Measurements from ENCODE around the gene GLIS1.

GLIS1 gene

DNA sequence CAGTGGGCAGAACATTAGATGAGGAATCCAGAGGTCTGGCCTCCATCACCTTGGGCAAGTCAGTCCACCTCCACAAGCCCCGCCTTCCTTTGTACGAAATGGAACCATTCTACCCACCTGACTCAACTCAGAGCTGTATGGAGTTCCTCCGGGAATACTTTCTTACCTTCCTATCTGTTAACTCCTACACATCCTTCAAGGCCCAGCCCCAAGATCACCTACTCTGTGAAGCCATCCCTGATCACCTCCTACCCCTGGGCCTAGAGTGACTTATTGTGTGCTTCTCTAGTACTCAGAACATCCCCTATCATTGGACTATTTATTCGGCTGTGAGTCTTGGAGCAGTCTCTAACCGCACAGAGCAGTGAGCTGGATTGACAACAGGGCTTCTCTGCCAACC, 66.7 kb downstream of the GLIS1 start:
- no peak for DNase-seq

DNA sequence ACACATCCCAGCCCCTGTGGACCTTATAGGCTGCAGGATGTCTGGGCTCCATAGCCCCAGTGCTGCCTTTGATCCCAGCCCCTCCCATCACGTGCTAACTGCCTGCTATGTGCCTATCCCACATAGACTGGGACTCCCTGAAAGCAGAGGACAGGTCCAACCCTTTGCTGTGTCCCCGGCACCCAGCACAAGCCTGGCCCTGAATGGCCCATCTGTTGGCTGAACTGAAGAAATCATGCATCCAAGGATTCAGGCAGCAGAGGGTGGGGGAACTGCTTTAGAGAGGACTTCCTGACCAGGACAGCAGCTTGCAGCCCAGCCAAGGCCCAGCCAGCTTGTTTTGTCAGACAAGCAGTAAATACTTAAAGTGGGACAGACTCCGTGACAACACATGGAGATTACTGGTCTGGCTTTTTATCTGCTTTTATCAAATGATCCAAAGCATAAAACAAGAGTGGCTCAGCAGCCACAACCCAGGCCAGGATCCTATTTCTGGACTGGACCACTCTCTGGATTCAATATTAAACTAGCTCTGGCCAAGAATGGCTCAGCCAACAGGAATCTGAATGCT, 69.3 kb downstream of the GLIS1 start:
- no peak for DNase-seq

DNA sequence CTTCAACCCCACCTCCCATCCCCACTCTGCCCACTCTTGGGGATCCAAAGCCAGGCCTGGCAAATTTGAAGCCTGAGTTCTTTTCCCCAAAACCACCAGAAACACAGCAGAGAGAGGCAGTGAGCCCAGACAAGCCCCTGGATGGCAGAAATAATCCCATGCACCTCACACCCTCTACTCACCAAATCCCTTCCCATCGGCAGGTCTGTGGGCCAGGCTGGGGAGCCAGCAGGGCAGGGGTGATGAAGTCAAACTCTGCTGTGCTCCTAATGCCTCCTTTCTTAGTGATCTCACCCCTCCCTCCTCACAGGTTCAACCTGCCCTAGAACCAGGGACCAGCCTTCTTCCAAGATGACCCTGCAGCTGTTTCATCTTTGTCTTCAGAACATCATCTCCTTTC, 72.4 kb downstream of the GLIS1 start:
- DNase-seq: no peak

DNA sequence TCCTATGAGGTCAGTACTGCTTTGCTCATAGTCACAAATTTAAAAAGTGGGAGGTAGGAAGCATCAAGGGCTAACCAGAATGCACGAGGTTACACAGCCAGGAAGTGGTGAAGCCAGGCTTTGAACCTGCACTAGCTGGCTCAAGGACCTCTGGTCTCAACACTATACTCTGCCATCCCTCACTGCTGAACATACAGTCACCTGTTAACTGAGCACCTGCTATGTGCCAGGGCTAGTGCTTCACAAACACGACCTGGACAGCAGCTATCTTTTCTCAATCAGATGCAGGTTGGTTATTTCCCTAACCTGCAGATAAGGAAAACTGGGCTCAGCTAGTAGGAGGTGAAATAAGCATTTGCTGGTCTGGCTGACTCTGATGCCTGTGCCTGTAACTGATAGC, 73.0 kb downstream of the GLIS1 start:
- no peak for DNase-seq

DNA sequence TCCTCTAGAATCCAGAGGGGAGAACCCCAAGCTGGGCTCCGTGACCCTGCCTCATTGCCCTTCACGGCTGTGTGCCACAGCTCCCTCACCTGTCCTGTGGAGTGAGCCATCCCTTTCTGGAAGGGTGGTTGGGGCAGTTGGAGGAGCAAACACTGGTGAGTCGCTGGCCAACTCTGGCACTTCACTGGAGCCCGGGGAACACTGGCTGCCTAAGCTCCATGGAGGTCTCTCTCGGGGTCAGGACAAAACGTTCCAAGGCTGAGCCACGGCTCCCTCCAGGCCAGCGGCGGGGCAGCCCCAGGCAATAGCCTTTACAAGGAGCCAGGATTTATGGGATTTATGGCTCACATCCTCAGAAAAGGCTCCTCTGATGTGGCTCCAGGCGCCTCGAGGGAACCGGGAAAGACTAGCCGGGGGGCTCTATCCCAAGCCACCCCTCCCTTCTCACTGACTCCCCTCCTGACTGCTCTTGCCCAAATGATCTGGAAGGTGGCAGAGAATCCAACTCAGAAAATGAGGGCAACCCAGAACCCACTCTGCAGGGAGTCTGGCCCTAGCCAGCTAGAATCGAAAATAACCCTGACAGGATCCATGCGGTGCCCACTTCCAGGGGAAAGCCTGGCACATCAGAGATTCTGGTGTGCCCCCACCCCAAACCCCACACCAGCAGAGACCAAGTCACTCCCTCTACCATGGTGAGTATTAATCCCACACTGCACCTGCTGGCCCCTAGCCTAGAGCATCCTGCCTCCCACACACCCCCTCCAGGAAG, 75.2 kb downstream of the GLIS1 start:
- no peak for DNase-seq

DNA sequence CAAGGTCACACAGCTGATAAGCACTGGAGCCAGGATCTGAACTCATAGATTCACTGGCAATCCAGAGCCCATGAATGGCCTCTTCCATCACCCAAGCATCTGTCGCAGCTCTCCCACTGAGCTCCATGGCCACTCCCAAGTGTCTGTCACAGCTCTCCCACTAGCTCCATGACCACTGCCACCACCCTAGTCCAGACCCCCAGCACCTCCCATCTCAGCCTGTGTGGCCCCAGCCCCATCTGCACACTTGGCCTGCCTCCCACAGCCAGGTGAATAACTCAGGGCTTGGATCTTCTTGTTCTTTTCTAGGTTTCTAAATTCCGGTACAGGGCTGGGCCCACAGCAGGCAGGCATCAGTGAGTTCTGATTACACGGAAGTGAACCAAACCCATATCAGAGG, 76.0 kb downstream of the GLIS1 start:
- no peak for DNase-seq

DNA sequence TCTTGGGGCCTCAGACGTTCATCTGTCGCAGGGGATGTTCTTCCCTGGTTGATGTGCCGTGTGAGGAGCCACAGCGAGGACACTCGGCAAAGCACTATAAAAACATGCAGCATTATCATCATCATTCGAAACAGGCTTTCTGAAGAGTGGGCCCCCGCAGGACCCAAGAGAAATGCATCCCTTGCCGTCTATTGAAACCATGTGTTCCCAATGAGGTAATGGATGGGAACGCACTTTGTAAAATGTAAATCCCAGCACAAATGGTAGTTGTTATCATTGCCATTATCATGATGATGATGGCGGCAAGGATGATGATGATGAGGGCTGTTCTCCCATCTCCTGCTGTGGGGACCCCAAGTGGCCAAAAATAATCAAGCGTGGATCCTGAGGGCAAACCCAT, 76.8 kb downstream of the GLIS1 start:
- DNase-seq: no peak

DNA sequence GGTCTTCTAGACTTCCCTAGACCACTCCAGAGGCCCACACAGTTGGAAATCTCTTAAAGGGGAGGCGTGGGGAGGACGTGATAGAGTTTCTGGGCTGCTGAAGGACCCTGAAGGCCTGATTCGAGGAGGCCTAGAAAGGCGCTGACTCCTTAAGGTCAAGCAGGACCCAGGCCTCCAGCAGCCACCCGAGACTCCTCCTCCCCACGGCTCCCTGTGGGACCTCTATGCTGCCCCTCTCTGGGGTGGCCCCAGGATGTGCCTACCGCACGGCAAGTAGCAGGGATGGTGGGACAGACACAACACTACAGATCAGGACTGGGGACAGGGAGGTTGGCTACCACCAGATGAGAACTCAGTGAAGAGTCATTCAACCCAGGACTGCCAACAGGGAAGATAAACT, 77.5 kb downstream of the GLIS1 start:
- DNase-seq: no peak

DNA sequence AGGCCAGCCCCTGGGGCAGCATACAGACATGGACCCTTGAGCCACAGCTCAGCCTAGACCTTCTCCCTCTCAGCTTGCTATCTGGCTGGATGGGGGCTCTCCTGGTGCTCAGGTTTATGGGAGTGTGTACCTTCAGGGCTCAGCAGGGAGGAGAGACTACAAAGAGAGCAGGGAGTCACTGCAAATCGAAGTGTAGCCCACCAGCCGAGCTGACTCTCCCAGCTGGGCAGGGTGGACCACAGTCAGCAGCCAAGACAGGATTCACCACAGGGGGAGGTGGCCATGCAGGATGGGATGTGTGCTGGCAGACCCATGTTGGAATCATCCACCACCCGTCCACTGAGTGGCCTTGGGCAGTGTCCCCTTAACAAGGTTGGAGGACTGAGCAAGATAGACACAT, 78.3 kb downstream of the GLIS1 start:
- no peak for DNase-seq

DNA sequence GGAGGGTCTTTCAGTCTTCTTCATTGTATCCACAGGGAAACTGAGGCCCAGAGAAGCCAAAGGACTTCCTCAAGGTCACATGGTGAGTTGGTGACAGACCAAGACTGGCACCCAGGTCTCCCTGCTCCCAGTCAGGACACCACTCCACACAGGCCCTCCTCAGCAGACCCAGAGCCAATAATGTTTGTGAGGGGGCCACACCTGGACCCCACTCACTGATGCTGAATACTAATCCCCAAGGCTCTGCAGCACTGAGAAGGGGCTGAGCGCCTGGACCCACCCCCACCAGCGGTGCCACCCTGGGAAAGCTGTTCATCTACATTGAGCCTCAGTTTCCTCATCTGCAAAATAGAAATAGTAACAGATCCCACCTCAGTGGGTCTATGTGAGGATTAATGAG, 79.5 kb downstream of the GLIS1 start:
- DNase-seq: no peak

DNA sequence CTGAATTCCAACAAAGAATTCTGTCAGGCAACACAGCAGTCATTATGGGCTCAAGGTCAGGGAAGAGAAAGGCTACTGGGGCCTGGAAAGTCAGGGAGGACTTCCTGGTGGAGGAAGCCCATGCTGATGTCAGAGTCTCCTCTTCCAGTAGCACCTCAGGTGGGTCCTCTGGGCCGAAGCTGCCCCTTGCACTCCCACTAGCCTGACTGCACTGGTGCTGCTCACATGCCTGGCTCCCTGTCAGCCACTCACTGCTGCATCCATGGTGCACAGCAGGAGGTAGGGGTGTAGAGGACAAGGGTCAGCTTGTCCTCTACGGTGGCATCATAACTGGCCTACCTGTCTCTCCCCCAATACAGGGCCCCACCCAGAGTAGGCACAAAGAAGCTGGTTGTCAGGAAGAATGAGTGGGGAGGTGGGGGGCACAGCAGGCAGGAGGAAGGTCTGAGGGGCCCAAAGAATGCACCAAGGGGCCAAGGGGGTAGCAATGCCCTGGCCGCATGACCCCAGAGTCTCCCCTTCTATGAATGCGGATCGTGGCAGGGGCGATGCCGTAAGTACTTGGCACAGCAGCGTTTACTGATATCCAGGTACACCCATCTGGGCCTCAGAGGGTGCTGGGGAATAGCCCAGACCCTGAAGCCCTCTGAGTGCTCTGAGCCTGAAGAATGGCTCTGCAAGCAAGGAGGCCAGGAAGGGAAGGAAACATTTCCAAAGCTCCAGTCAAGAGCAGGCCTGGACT, 80.3 kb downstream of the GLIS1 start:
- no peak for DNase-seq

DNA sequence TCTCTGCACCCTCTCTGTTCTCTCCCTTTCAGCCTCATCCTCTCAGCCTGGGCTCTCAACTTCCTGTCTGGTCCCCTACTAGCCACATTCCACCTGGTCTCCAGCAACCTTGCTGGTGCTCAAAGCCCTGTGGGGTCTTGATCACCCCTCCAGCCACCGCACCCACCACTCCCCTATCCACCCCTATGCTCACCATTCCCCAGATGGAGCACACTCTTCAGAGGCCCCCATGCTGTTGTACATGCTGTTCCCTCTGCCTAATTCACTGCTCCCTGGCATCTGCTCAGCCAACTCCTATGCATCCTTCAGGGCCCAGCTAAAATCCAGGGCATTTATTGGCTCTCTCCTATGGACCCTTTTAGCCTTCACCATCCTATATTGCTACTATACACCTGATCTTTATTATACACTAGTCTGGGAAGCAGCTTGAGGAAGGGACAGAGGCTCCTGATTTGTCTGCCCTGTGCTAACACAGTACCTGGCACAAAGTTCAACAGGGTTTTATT, 81.0 kb downstream of the GLIS1 start:
- no peak for DNase-seq

DNA sequence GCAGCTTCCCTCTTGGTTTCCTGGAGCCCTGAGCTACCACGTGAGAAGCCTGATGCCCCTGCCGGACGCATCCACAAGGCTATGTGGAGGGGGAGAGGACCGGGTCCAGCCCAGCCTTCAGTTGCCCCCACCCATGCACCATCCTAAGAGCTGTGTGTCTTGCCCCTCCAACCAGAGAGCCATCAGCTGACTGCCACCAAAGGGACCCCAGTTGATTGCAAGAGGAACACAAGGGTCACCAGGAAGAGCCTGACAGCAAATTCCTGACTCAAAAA, 81.5 kb downstream of the GLIS1 start:
- no peak for DNase-seq

DNA sequence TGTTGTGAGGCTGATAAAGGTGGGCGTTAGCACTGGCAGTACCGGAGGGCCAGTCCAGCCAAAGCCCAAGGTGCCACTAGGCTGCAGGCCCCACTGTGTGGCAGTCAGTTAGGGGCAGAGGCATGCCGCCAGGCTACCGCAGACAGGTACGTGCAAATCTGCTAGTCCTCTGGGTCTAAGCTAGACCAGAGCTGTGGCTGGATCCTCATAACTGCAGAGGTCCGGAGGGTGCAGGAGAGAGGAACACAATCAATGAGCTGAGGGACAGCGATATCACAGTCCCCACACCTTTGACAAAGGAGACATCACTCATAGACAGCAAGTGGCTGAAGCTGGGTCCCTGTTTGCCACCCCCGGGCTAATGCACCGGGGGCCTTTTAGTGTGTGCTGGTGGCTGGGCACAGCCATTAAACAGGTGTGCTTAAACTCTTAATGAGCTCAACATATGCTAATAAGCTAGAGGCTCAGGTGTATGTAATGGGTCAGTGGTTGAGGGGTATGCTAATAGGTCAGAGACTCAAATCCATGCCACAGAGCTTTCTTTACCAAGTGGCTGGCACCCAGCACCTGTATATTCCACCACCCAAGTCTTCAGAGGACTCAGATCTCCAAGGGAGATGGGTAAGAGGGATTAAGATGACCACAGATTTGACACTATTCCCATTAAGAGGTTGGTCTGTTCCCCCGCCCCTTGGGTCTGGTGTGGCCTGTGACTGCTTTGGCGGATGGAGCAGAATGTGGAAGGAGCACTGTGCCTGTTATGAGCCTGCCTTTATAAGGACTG, 82.0 kb downstream of the GLIS1 start:
- DNase-seq: no peak

DNA sequence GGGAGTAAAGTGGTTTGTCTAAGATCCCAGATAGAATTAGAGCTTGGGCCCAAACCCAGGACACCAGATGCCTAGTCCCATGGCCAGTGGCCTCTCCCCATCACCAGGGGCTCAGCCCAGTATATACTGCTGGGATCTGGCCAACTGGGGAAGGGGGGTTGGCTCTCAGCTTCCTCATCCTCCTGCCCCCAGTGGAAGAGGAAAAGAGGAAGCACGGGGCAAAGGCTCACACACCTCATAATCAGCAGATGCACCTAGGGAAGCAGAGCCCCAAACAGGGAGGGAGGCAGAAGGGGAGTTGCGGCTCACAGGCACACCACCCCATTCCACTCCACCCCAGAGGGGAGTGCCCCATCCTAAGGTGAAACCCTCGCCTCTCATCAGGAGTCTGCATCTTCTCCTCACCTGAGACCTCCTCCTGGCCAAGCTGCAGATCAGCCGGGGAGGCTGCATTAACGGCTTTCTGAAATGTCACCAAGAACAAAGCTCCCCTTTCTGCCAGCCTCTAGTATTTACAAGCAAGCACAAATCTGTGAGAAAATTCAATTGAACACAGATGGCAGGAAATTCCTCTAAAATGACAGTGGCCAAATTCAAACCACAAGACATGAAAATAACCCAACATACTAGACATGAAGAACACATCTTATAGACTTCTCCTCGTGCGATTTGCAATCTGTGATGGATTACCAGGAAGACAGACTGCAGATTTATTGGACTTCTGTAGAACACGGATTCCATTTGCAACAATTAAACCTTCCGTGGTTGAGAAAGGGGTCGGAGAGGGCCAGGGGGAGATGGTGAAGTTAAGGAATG, 82.8 kb downstream of the GLIS1 start:
- no peak for DNase-seq

DNA sequence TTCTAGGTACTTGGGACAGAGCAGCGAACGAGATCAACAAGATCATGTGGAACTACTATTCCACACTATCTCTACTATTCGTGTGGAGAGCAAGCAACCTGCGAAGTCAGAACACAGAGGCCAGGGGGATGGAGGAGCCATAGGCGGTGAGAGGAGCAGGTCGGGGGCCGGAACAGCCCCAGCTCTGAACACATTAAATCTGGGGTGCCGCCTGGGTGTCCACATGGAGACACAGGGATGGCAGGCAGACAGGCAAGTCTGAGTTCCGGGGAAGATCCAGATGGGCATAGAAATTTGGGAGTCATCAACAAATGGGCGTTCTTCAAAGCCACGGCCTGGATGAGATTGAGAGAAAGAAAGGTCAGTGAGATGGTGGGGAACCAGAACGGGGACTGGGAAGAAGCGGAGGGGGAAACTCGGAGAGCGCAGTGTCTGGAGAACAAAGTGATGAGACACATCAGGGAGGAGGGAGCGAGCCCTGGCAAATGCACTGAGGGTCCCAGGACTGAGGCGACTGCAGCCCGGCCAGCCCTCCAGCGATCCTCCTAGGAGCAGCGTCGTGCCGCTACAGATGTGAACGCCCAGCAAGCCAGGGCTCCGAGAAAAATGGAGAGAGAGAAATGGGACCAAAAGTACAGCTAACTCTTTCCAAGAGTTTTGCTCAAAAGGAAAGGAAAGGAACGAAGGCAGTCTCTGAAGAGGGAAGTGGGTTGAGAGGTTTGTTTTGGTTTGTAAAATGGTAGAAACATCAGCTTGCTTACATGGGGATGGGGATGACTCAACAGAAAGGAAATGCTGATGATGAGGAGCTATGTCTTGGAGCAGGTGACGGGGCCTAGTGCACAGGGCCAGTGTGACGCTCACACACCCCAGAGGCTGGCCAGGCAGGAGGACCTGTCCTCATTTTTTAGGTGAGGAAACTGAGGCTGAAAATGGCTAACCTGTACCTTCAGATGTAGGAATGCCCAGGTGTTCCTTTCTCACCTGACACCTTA, 84.5 kb downstream of the GLIS1 start:
- peak in 1 of 2 donors; percentile 27 for DNase-seq

DNA sequence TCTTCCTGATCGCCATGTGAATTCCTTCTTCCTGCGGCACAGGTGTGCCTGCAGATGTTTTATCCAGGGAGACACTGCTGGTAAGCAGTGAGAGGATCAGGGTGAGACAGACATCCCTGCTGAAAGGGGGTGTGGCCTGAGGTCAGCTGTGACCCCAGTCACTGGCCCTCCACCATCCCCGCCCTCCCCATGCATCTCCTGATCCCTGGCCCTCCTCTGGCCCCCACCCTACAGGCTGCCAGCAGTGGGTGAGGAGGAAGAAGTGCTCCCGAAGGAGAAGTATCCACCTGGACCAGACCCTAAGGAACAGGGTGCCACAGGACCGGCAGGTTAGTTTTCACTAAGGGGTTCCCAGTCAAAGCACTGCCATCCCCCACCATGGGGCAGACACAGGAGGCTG, 85.3 kb downstream of the GLIS1 start:
- DNase-seq: no peak

DNA sequence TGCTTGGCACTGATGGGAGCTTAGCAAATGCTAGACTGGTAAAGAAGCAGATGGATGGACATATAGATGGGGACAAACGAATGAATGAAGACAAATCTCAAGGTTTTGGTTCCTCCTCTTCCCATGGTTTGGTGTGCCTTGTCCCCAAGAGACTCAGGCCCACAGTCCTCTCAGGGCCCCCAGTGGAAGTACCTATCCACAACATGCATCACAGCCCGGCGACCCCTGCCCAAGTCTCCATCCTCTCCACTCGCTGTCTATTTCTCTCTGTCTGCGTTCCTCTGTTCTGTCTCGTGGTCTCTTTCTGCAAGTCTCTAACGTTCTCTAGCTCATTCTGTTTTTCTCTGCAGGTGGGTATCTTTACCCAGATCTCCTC, 85.8 kb downstream of the GLIS1 start:
- DNase-seq: no peak

DNA sequence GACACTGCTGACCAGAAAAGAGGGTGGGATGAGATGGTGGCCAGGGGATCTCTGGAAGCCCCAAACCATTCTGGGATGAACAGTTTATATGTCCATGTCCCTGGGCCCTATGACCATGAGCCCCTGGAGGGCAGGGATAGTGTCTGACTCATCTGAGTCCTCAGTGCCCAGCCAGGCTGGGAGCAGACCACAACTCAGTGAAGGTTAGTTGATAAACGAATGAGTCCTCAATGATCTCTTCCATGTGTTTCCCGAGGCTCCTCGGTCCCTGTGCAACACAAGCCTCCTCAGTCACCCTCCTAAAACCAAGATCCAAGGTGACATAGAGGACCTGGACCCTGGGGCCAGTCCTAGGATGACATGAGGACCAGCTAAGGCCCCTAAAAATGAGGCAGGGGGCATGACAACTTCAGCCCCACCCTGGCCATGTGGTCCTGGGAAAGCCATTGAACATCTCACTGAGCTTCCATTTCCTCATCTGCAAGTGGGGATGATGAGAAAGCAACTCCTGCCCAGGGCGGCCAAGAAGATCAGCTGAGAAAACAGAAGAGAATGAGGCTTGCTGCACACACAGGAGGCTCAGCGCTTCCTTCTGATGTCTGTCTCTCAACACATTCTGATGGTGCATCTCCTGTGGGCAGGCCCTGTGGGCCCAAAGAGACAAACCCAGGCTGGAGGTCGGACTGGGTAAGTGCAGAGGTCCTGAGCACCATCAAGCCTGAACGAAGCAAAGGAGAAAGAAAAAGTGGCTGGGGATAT, 86.3 kb downstream of the GLIS1 start:
- no peak for DNase-seq

DNA sequence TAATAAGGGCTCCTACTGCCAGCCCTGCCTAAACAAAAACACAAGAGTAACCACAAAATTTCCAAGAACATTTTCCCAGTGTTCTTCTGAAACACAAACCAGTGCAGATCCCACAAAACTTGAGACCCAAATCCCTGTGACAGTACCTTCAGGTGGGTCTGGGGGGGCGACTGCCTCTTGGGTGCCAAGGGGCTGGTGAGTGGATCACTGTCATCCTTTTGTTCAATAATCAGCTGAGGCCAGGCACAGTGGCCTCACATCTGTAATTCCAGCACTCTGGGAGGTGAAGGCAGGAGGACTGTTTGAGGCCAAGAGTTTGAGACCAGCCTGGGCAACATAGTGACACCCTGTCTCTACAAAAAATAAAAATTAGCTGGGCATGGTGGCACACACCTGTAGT, 87.6 kb downstream of the GLIS1 start:
- DNase-seq: no peak

DNA sequence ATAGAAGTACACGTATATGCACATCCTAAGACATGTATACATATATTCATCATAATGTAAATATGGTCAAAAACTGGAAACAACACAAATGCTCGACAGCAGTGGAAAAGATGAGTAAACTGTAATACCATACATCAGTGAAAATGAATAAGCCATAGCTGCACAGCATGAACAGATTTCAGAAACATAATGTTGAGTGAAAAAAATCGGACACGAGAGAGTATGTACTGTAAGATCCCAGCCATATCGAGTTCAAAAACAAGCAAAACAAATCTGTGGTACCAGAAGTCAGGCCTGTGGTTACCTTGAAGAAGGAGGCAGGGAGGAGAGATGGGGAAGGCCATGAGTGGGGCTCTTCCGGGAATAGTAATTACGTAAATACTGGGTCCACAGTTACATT, 90.4 kb downstream of the GLIS1 start:
- no peak for DNase-seq

All from bone marrow (tissue), 2 donors.